Keratinocyte (primary cell): Measurements from ENCODE around the gene AWAT2. TPM values are rescaled to one million over a fixed set of nuclear protein-coding genes. Genes with fewer than 3 reads are reported as not detected.

ENCODE experiments used
- DNase-seq: peaks from one replicate; pipeline ENCODE4 v3.0.0-alpha.2; 2011; ENCODE audit warnings: low read depth, missing footprints, low spot score
- FAIRE-seq: peaks from 2 replicates; lab custom pipeline; 2011; peaks lifted over from hg19 to GRCh38; lab: Jason Lieb, UNC
- H2AFZ ChIP-seq: 2 replicates; pipeline ENCODE4 v1.6.0; 2012; ENCODE audit warnings: low read length, control low read depth, inconsistent platforms; ENCODE audit not compliant: control insufficient read depth
- H3K27ac ChIP-seq: 2 replicates; pipeline ENCODE4 v1.5.1; 2011; ENCODE audit warnings: low read length; ENCODE audit not compliant: control insufficient read depth, insufficient read depth
- H3K27me3 ChIP-seq: 3 replicates; pipeline ENCODE4 v1.6.0; 2011; ENCODE audit warnings: low read length; ENCODE audit not compliant: control insufficient read depth, insufficient read depth; ENCODE audit errors: extremely low read depth
- H3K36me3 ChIP-seq, 2 experiments: 2 replicates in 1 of 2; 3 replicates in 1 of 2; pipeline ENCODE4 v1.5.1; 2011; ENCODE audit warnings: low read length in 2 of 2, mild to moderate bottlenecking in 1 of 2; ENCODE audit not compliant: control insufficient read depth in 2 of 2, insufficient read depth in 2 of 2; ENCODE audit errors: extremely low read depth in 1 of 2
- H3K4me1 ChIP-seq: 3 replicates; pipeline ENCODE4 v1.5.1; 2011; ENCODE audit warnings: low read length; ENCODE audit not compliant: control insufficient read depth, insufficient read depth; ENCODE audit errors: extremely low read depth
- H3K4me2 ChIP-seq: 3 replicates; pipeline ENCODE4 v1.6.0; 2011; ENCODE audit warnings: low read depth, low read length; ENCODE audit not compliant: control insufficient read depth, insufficient read depth; ENCODE audit errors: extremely low read depth
- H3K4me3 ChIP-seq, 3 experiments: fragments of 200-600 bp in 1 of 3; sonication (generic) in 1 of 3; 2 replicates in 2 of 3; 3 replicates in 1 of 3; pipeline ENCODE4 v1.5.1; 2011 to 2016; ENCODE audit warnings: low read length in 3 of 3, mild to moderate bottlenecking in 3 of 3, control low read depth in 2 of 3, inconsistent platforms in 1 of 3, low read depth in 1 of 3, mixed read lengths in 1 of 3, mixed run types in 1 of 3, moderate library complexity in 1 of 3; ENCODE audit not compliant: control insufficient read depth in 2 of 3, insufficient read depth in 2 of 3; ENCODE audit errors: extremely low read depth in 1 of 3
- H3K79me2 ChIP-seq: 2 replicates; pipeline ENCODE4 v1.6.0; 2012; ENCODE audit warnings: low read length; ENCODE audit not compliant: control insufficient read depth, insufficient read depth
- H3K9ac ChIP-seq: 3 replicates; pipeline ENCODE4 v1.6.0; 2011; ENCODE audit warnings: low read length; ENCODE audit not compliant: control insufficient read depth, insufficient read depth; ENCODE audit errors: extremely low read depth
- H3K9me1 ChIP-seq: 3 replicates; pipeline ENCODE4 v1.6.0; 2011; ENCODE audit warnings: low read length; ENCODE audit not compliant: control insufficient read depth, insufficient read depth; ENCODE audit errors: extremely low read depth
- H3K9me3 ChIP-seq: 2 replicates; pipeline ENCODE4 v1.5.1; 2012; ENCODE audit warnings: low read depth, low read length; ENCODE audit not compliant: control insufficient read depth
- H4K20me1 ChIP-seq: 3 replicates; pipeline ENCODE4 v1.6.0; 2011; ENCODE audit warnings: low read length; ENCODE audit not compliant: control insufficient read depth, insufficient read depth; ENCODE audit errors: extremely low read depth
- CTCF ChIP-seq, 3 experiments: IDR thresholded peaks in 1 of 3; conservative IDR thresholded peaks in 1 of 3; optimal IDR thresholded peaks in 1 of 3; 2 replicates in 2 of 3; 3 replicates in 1 of 3; pipeline versions ENCODE3 to v1.5.1; 2011; ENCODE audit warnings: low read length in 3 of 3, mild to moderate bottlenecking in 3 of 3, moderate library complexity in 2 of 3, control low read depth in 1 of 3, inconsistent platforms in 1 of 3; ENCODE audit not compliant: insufficient read depth in 2 of 3; ENCODE audit errors: extremely low read depth in 1 of 3
- EZH2 ChIP-seq: IDR thresholded peaks from one replicate; pipeline ENCODE4 v1.6.1; 2012; ENCODE audit warnings: inconsistent platforms, mild to moderate bottlenecking, low read length, moderate library complexity
- dilution Hi-C: fragments of 300-500 bp; cut with MboI; formaldehyde crosslinking; loops from one replicate; pipeline ENCODE4 v1.7.0; 2020; ENCODE audit warnings: low sequenced_read_pairs; ENCODE audit not compliant: extremely low pct_ligation_motif_present
- polyA minus RNA-seq, 3 experiments: library from RNA; depleted of rRNA, polyadenylated mRNA; stranded (reverse); fragments of >200 nt; gene quantifications; 1 replicate in 1 of 3; 2 replicates in 1 of 3; 3 replicates in 1 of 3; pipeline ENCODE4 v1.2.3, GENCODE V29; 2011
- polyA plus RNA-seq, 5 experiments: library from polyadenylated mRNA; depleted of rRNA in 3 of 5; stranded (reverse) in 3 of 5; stranded (forward) in 1 of 5; unstranded in 1 of 5; fragments of >200 nt; gene quantifications; 1 replicate in 1 of 5; 2 replicates in 3 of 5; 3 replicates in 1 of 5; pipeline versions ENCODE4 v1.2.1 to v1.2.3, GENCODE V29; 2011 to 2012; ENCODE audit warnings: missing spikeins in 2 of 5, low read depth in 1 of 5, low replicate concordance in 1 of 5

AWAT2 gene, protein sequence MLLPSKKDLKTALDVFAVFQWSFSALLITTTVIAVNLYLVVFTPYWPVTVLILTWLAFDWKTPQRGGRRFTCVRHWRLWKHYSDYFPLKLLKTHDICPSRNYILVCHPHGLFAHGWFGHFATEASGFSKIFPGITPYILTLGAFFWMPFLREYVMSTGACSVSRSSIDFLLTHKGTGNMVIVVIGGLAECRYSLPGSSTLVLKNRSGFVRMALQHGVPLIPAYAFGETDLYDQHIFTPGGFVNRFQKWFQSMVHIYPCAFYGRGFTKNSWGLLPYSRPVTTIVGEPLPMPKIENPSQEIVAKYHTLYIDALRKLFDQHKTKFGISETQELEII
- polyA plus RNA-seq (not detected in 3 replicates), polyA minus RNA-seq (0.20 TPM in 1 of 3 replicates, not detected in the others)
- polyA plus RNA-seq (2011; ENCODE audit: low read depth), result not detected
- not detected in 2 replicates for polyA plus RNA-seq (2011; cell fraction: cytosol; rRNA removed)
- not detected in 2 replicates for polyA plus RNA-seq (2011; cell fraction: nucleus; rRNA removed)
- not detected in 2 replicates for polyA plus RNA-seq (2012; ENCODE audit: low replicate concordance)
- polyA minus RNA-seq (2011; cell fraction: cytosol; rRNA and poly(A)+ RNA removed), result not detected
- not detected in 2 replicates for polyA minus RNA-seq (2011; cell fraction: nucleus; rRNA and poly(A)+ RNA removed)

DNA sequence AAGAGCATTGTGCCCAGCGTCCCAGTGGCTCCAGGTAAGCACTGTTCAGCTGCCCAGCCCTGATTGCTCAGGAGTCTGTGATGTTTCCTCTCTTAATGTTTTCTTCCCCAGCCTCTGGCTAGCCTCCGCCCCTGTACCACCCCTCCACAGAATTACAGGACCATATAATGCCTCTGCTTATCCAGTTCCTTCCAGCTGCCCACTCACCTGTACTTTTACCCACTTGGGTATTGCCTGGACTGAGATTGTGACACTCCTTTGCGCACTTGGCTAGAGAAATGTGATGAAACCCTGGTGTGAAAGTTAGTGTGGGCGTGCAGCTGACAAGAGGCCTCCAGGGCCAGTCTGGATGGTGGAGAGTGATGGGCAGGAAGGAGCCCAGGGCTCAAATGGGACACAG, at the start of gene AWAT2:
TSS of gene AWAT2 (minus strand) at position 14 of the 400 bp plus-strand sequence. CDS start at position 8, 6 bp downstream.
- TF ChIP-seq EZH2 (no peak), CTCF (optimal IDR thresholded peaks at IDR 0.05 in 1 of 3, IDR thresholded peaks at IDR 0.05 in 1 of 3, conservative IDR thresholded peaks at IDR 0.05 in 1 of 3; ENCODE audit: extremely low read depth in 1 of 3, insufficient read depth in 2 of 3, low read length in 3 of 3) (no peak)
- H3K4me2 ChIP-seq, result no peak within 1 kb of the TSS
- DNase-seq, result no peak
- dilution Hi-C loops, result no loop called here
- peaks cover 5% of the 10 kb centered on the region for H3K27me3 ChIP-seq
- FAIRE-seq, result no peak
- no peaks in the 10 kb centered on the region for H3K9me3 ChIP-seq
- no peak within 1 kb of the TSS for H3K4me3 ChIP-seq
- no peak within 1 kb of the TSS for H3K27ac ChIP-seq
- H2AFZ ChIP-seq, result no peak within 1 kb of the TSS
- H3K9me1 ChIP-seq, result no peaks in the 10 kb centered on the region
- H4K20me1 ChIP-seq, result no peaks in the 10 kb centered on the region
- H3K9ac ChIP-seq, result no peak within 1 kb of the TSS
- H3K36me3 ChIP-seq, result no peaks in the 10 kb centered on the region
- peaks cover 9% of the 10 kb centered on the region for H3K4me1 ChIP-seq
- H3K79me2 ChIP-seq, result no peaks in the 10 kb centered on the region

- Histone ChIP-seq H3K79me2 (no peaks in the 10 kb centered on the region), H3K4me2 (no peak overlapping the region), H3K9ac (no peak overlapping the region), H3K9me1 (no peaks in the 10 kb centered on the region), H4K20me1 (no peaks in the 10 kb centered on the region), H3K9me3 (no peaks in the 10 kb centered on the region), H3K27me3 (no peaks in the 10 kb centered on the region), H3K4me3 (no peak overlapping the region), H3K4me1 (no peaks in the 10 kb centered on the region), H3K36me3 (no peaks in the 10 kb centered on the region), H3K27ac (no peak overlapping the region), H2AFZ (no peak overlapping the region)
- dilution Hi-C loops, result no loop called here
- DNase-seq (no peak), FAIRE-seq (no peak)
- TF ChIP-seq CTCF (optimal IDR thresholded peaks at IDR 0.05 in 1 of 3, IDR thresholded peaks at IDR 0.05 in 1 of 3, conservative IDR thresholded peaks at IDR 0.05 in 1 of 3; ENCODE audit: extremely low read depth in 1 of 3, insufficient read depth in 2 of 3, low read length in 3 of 3), result peak; percentile 23 to 65 (median 30)
- TF ChIP-seq EZH2, result no peak
Measured at GRCh38 chrX:70096052-70096451, 46.3 kb upstream of the AWAT2 start.
